Hematopoietic multipotent progenitor cell treated with erythropoietin and hydrocortisone succinate and interleukin-3 and kit ligand, for 6 days (in vitro differentiated cells): Measurements from ENCODE around the gene TMEM167A.
A peak's percentile ranks its signal among the peaks of the same experiment; 100 is the strongest.

Source experiments
- DNase-seq: peaks from one replicate; pipeline ENCODE4 v3.0.0-alpha.2; 2015

The TMEM167A gene

GRCh38 chr5:83076742-83077661 is at the start of gene TMEM167A, which contains the start of gene XRCC4:
TMEM167A (minus strand) TSS chr5:83077394; CDS start chr5:83077323, 71 bp downstream.
XRCC4 (plus strand) TSS chr5:83077547; CDS start chr5:83104920, 27,373 bp downstream.
- peak; percentile 100 for DNase-seq

- DNase-seq = no peak
Observed at GRCh38 chr5:83126501-83126900, 49.3 kb upstream of the TMEM167A start.

DNA sequence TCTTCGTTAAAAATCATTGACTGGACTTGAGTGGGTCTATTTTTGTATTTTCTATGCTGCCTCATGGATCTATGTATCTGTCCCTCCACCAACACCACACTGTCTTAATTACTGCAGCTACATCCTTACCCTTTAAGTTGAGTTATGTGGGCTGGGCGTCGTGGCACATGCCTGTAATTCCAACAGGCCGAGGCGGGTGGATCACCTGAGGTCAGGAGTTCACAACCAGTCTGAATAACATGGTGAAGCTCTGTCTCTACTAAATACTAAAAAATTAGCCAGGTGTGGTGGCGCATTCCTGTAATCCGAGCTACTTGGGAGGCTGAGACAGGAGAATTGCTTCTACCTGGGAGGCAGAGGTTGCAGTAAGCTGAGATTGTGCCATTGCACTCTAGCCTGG is 48.4 kb upstream of the TMEM167A start:
- no peak for DNase-seq

GRCh38 chr5:83124593-83124992 is 47.4 kb upstream of the TMEM167A start:
- no peak for DNase-seq

GRCh38 chr5:83118976-83119375 is 41.8 kb upstream of the TMEM167A start:
- no peak for DNase-seq

DNA sequence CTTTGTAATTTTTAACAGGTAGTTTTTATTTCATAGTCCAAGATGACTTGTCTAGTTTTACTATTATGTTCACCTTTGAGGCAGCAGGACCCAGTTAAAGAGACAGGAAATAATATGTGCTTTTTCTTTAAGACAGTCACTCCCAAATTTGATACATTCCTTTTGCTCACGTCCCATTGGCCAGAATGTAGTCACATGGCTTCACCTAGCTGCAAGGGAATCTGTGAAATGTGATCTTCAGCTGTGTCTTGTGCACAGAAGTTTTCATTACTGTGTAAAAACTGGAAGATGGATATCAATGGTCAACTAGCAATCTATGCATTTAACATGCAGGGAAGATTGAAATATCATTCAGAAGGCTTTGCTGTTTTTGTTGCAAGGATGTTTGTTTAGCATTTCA is 41.3 kb upstream of the TMEM167A start:
- no peak for DNase-seq

DNA sequence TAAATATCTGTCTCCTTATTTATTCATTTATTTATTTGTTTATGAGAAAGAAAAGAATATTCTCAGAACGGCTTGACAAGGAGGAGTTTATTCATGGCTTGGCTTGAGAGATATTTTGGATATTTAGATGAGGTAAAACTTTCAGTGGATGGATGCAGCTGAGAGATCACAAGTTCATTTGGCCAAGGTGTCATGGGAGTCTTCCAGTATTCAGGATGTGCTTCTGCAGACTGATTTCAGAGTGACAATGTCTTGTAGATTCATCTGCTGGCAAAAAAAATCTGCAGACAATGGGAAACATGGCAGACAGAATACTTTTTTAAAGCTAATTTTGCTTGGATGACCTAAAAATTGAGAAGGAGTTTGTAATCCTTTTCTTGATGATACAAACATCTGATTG is 38.6 kb upstream of the TMEM167A start:
- no peak for DNase-seq

GRCh38 chr5:83109380-83109779 is 32.2 kb upstream of the TMEM167A start:
- no peak for DNase-seq

DNA sequence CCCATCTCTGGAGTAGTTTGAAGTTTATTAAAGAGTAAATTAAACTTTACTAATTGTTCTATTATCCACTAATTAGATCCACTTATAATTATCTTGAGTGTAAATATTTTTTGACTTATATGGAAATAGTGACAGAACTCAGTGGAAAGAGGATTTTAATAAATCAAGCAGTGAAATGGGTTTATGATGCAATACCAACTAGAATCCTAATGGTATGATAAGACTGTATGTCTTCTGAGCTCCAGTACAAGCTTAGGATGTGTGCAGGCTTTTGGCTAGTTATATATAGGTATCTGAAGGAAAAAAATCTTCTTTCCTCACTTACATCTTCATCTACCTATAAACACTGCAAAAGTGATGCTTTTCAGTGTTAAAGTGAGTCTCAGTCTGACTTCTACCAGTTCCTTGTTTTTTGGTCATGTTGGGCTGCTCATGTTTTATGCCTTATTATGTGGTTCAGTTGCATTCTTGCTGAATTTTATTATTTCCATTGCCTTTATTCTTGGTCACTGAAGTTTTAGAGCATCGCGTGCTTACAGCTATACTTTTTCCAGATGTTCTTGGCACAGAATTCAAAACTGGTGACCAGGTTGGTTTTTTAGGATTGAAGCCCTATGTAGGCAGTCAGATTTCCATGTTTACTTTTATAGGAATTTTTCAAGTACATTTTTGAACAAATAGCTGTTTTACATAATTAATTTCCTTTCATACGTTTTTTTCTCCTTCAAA is 30.7 kb upstream of the TMEM167A start:
- no peak for DNase-seq

- DNase-seq = peak; percentile 17
Observed at GRCh38 chr5:83104021-83104420, 26.8 kb upstream of the TMEM167A start.

DNA sequence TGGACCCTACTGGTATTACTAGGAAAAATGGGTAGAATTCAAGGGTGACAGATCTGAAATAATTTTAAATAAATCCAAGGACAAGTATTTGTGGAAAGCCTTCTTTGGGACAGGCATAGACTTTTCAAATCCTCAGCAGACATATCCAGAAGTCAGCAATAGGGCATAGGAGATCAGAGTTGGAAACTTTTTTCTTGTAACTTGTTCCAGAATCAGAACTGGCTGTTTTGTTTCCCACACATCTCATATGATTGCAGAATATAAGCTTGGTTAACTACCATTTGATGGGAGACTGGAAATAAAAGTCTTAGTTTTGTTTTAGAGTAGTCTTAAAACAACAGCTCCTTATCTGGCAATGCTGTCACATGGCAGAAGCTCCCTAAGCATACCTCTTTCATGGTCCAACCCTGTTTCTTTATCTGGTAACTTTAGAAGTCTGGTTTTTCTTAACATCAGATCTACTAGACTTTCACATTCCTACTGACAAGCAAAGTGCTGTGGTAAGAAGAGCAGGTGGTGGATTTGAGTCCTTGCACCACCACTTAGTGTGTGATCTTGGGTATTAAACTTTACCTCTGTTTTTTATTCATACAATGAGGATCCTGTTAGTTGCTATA is 25.3 kb upstream of the TMEM167A start:
- peak; percentile 68 for DNase-seq

GRCh38 chr5:83101514-83101913 is 24.3 kb upstream of the TMEM167A start:
- no peak for DNase-seq

DNA sequence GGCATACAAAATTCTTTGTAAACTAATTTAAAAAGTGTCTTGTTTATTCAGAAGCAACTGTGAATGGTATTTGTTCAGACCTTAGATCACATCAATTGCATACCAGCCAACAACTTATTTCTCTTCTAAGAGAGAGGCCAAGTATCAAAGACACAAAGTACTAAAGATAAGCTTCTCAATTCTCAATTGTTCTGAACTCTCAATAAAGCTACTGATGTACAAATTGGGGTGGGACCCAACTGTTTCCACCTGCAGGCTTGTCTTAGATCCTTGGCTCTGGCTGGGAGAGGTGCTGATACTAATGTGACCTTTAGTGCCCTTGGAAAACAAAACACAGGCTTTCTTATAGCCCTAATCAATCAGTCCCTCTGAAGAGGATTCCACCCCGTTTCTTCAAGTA is 22.3 kb upstream of the TMEM167A start:
- DNase-seq = peak; percentile 35

DNA sequence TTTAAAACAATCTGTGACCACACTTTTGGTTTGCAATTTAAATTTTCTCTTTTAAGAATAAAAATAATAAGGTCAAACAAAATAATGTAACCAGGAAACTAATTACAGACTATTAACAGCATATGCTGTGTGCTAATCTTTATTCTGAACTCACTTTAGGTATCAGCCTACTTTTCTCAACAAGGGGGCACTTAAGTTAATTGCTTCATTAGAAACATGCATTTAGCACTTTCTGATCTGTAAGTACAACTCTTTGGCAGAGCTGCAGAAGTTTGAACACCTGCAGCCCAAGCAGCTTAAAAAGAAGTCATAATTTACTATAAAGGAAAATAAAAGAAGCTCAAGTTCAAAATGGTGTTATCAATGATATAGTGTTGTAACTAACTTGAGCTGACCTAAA is 21.8 kb upstream of the TMEM167A start:
- DNase-seq = no peak

DNA sequence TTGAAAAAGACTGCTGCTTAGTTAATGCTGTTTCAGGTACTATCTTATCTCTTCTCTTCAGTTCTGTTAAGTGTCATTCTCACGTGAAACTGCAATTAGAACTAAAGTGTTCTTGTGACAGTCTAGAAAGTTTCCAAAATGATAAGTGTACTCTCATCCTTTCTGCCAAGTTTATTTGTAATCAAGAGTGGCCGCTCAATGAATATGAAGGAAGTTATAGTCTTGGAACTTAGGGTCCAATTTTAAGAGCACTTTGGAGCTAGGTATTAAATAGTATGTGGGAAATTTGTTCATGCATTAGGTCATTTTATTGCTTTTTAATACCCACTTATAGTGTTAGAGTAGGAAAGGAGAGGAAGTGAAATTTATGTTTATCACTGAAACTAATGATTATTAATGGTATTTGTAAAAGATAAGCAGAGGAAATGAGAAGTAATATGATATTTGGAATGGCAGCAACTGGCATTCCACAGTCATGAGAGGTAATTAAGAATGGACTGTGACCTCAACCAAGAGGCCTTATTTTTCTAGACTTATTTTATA is 20.6 kb upstream of the TMEM167A start:
- DNase-seq = peak; percentile 50

DNA sequence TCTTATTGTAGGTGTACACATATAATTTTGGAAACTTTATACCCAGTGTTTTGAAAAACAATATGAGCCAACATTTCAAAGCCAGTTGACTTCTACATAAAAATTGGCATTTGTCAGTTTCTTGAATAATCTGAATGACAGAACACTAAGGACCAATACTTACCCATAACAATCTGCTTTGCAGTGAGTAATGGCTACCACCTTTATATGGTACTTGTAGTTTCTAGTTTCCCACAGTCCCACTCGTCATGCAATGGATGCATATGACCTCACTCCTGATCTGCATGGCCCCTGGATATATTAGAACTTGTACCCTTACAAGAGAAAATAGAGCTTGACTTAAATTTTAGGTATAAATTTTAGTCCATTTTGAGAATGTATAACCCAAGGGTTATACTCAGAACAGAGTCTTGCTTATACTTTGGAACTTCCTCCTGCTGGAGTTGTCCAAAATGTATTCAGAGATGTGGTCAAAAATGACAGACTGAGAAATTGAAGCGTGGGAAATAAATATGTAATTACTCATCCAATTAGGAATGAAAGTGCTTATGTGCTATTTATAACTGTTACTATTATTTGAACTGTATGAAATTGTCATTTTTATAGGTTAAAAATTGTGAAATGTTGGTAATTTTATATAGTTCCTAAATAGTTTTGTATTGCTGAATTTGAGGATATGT is 19.6 kb upstream of the TMEM167A start:
- no peak for DNase-seq

DNA sequence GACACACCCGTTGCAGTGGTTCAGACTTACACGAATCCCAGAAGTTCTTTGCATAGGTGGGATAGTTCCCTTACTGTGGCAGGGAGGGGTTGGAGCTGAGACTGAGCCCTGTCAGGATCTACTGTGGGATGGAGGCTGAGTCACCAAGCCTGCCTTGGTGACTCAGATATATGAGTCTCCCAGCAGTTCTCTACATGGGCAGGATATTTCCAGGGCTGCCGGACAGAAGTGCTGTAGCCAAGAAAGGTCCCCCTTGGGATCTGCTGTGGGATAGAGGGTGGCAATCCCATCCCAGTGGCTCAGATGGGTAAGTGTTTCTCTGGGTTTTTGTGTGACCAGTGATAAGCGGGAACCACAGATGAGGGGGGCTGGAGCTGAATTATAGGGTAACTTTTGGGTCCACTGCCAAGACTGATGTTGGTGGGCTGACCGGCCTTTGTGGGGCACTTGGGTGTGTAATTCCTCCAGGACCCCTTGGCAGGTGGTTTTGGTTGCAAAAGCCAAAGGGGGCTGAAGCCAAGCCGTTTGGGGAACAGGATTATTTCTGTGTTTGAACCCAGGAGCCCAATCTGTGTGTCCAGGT is 18.9 kb upstream of the TMEM167A start:
- no peak for DNase-seq

DNA sequence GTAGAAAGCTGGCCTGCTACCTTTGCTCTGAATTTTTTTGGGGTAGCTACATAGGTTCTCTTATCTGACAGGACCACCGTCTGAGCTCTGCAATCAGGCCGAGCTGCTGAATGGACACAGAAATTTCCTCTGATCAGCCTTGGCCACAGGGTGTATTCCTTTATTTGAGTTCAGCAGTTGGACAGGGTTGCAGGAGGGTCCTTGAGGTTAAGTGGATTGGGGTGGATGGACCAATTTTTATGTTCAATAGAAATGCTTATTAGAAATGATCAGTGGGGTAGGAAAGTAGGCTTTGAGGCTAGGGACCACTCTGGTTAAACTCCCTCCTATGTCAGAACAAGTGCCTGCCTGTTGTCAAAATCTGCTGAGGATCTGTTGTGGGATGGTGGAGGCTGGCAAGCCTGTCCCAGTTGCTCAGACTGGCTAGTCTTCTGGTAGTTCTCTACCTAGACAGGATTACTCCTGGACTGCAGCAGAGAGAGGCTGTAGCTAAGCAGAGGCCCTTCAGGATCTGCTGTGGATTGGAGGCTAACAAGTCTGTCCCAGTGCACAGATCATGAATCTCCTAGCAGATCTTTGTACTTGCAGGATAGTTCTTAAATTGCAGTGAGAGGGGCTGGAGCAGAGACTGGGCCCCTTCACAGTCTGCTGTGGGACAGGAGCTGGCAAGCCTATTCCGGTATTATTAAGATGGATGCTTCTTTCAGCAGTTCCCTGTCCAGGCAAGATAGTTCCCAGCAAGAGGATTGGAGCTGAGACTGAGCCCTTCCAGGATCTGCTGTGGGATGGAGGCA is 18.2 kb upstream of the TMEM167A start:
- no peak for DNase-seq

DNA sequence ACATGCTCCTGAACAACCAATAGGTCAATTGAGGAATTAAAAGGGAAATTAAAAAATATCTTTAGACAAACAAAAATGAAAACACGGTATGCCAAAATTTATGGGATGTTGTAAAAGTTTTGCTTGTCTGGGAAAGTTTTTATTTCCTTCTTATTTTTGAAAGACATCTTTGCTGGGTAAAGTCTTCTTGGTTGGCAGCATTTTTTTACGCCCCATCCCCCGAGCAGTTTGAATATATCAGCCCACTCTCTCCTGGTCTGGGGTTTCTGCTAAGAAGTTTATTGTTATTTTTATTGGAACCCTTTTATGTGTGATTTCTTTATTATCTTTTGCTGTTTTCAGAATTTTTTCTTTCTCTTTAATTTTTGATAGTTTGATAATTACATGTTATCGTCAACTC is 16.5 kb upstream of the TMEM167A start:
- DNase-seq = no peak

GRCh38 chr5:83092619-83093018 is 15.4 kb upstream of the TMEM167A start:
- DNase-seq = no peak

DNA sequence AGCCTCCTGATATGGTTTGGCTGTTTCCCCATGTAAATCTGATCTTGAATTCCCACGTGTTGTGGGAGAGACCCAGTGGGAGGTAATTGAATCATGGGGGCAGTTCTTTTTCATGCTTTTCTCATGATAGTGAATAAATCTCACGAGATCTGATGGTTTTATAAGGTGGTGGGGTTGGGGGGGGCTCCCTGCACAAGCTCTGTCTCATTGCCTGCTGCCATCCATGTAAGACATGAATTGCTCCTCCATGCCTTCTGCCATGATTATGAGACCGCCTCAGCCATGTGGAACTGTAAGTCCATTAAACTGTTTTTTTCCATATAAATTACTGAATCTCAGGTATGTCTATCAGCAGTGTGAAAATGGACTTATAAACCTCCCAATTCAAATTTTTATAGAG is 13.0 kb upstream of the TMEM167A start:
- no peak for DNase-seq
